NCI-H1436 (cell line): ENCODE data around the gene DDIAS.

Source experiments
- DNase-seq: peaks from one replicate; lab custom pipeline; 2025; lab: John Stamatoyannopoulos, UW

Gene DDIAS

DNA sequence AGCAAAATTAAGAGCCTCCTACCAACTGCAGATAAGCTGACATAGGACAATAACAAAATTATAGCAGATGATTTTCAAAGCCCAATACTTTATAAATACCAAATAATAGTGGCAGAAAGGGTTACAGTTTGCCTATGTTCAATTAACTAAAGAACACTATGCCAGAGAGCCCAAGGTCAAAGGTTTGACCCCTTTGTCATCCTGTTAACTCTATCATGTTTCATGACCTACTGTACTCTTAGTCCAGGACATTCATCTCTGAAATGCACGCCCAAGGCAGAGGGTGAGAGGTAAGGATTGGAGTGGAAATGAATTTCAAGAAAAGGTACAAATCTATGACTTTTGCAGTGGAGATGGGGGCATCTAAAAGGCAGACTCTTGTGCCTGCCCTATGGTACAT lies 70.6 kb downstream of the DDIAS start:
- no peak for DNase-seq

DNA sequence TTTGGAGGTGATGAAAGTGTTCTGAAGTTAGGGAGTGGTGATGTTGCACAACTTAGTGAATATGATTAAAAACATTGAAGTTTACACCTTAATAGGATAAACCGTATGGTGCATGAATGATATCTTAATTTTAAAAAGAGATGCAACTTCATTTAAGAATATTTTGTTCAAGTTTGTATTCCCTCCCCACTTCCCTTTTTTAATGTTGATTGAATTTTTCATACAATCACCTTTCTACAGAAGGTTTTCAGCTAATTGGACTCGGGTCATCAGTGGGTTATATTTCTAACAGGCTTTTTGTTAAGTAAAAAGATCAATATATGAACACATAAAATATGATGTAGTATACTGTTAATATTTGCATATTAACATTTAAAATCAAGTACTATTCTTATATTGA lies 72.6 kb downstream of the DDIAS start:
- no peak for DNase-seq

DNA sequence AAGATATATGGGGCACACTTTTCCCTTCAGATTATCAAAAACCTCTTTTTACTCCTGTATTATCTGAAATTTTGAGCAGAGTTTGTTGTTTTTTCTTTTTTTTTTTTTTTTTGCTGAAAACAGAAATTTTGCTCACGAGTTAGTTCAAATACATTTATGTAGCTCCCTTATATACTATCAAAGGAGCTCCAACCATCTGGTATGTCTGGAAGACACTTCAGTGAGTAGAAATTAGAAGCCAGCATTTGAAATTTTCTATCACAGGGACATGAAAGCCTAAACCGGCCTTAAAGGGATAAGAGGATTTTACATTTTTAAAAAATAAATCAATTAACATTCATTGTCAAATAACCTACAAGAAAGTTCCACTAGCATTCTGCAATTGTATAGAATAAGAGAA lies 73.3 kb downstream of the DDIAS start:
- no peak for DNase-seq

DNA sequence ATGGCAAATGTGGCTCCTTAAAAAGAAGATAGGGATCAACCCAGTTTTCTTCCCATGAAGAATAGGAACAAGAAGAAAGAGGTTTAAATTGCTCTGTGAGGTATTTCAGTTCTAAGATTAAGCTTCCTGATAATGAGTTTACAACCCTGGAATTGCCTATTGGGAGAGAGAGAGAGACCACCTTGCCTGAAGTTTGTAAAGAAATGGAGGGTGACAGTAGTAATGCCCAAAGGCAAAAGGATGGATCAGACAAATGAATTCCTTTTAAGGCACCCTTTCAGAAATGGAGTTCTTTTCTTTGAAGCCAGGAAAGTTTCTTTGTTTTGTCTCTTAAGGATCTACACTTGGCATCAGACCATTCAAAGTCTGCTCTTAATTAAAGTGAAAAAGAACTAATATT lies 74.3 kb downstream of the DDIAS start:
- DNase-seq, result no peak

DNA sequence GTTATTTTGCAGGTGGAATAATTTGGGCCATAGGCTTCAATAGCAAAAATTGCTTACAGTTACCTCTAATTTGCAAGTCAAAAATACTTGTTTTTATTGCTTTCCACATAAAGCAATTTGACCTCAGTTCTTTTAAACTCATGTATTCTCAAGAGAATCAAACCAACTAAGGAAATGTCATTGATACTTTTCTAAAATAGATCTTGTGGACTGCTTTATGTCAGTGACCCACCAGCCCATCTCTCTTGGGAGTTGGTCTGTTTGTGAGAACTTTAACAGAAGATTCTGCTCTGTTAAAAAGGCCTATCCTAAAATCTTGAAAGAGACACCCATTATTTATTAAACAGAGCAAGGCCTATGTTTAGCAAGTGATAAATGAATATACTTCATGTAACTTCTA lies 75.2 kb downstream of the DDIAS start:
- DNase-seq, result no peak

DNA sequence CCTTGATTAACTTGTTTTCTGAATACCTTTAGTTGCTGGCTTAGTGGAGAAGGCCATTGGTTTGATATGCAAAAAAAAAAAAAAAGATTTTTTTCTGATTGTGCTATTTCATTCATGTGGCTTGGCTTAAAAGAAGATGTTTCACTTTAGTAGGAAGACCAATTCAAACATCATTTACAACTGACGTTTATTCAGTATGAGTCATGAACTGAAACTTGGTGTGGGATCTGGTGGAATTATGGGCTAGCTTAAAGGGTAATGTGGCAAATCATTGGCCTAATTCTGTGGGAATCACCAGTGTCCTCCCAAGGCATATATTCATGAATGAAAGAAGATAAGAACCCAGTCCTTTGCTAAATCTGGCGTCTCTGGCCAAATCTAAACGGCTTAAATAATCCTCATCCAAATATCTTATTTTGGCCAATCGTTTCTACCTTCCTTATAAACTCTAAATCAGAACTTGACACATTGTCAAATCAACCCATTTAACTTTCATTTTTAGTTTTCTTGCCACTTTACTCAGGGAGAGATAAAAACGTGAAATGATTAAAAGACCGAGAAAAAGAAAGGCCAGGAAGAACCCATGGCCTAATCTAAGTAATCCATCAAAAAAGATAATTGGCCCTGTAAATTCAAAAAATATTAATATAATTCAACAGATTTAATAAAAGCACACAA lies 77.0 kb downstream of the DDIAS start:
- no peak for DNase-seq

DNA sequence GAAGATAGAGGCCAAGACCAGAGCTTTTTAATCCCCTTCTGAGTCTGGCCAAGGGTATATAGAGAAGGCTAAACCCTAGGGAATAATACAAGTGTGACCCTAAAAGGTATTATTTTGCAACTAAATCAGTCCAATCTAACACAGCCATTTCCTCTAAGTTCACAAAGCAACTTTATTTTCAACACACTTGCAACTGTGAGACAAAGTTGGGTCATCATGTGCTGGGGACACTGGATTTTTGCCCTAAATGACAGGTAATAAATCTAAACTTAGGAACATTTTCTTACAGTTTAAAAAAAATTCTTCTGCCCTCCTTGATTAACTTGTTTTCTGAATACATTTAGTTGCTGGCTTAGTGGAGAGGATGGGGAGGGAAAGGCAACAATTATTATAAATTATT lies 78.3 kb downstream of the DDIAS start:
- DNase-seq, result no peak

DNA sequence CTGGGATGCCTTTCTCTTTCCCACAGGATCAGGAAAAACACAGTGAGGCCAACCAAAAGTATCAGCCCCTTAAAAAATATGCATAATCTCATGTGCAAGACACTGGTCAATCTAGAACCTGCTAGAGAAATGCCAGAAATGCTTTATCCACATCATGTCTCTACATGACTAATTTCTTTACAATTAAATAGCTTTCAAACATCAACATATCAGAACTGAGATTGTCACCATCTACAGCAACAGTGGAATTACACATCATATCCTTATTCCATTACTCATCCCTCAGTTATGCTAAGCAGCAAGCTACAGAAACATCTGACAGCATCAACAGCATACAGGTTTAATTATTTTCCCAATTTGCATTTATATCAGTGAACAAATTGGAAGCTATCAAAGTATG lies 78.8 kb downstream of the DDIAS start:
- no peak for DNase-seq

DNA sequence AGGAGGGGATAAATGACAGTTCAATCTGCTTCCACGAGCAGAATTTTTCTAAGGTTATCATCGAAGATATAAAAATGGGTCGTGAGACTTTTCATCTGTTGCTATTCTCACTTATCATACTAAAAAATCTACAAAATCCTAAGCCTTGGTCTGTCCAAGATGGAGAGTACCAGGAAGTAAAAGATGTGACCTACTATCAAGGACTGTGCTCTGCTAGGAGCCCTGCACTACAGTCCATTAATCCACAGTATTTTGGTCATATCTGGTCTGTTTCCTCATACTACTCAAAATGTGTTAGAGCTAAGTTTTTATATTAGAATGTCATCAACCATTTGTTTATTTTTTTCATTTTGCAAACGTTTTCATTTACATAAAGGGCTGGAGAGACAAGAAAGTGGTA lies 79.4 kb downstream of the DDIAS start:
- no peak for DNase-seq

DNA sequence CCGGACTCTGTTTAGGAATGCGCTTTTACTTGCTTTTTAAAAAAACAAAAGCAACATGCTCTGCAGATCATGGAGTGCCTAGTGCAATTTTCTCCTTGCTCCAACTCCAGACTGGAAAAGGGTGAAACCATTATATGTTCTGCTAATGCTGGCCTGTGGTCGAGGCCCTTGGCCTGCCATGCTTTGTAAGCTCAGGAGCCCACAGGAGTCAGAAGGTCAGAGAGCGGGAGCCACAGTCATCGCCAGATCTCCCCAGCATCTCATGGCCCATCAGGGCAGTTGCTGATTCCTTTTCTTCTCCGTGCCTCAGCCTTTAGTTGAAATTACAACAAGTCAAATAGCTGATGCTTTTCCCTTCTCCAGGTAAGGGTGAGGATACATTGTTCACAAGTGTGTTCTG lies 80.3 kb downstream of the DDIAS start:
- no peak for DNase-seq
